COLO668 (cell line): Measurements from ENCODE around the gene PPARG.

ENCODE experiments used
- DNase-seq: peaks from one replicate; lab custom pipeline; 2025; ENCODE audit not compliant: unreplicated experiment; lab: John Stamatoyannopoulos, UW

The PPARG gene

GRCh38 chr3:12408984-12409683 lies 120.3 kb downstream of the PPARG start:
- DNase-seq, result no peak

- DNase-seq, result no peak
These were observed 121.1 kb downstream of the PPARG start for GRCh38 chr3:12409684-12410596.

DNA sequence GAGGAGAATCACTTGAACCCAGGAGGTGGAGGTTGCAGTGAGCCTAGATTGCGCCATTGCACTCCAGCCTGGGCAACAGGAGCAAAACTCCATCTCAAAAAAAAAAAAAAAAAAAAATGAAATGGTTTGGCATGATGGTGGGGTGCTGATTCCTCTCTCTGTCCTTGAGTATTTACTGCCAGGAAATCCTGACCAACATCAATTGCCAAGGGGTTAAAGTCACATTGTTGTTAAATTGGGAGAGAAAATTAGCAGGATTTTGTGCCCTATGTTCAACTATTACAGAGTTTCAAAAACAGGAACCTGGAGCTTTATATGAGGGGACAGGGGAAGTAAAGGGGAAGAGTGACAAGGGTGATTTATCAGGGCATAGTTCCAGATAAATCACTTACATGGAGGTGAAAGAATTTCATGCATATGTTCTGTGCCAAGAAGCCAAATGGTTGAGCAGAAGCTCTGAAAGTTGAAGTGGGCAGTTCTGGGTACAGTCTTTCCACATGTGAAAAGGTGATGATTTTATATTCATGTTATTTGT lies 124.9 kb downstream of the PPARG start:
- no peak for DNase-seq

- no peak for DNase-seq
These were observed 126.3 kb downstream of the PPARG start for GRCh38 chr3:12415014-12415680.

DNA sequence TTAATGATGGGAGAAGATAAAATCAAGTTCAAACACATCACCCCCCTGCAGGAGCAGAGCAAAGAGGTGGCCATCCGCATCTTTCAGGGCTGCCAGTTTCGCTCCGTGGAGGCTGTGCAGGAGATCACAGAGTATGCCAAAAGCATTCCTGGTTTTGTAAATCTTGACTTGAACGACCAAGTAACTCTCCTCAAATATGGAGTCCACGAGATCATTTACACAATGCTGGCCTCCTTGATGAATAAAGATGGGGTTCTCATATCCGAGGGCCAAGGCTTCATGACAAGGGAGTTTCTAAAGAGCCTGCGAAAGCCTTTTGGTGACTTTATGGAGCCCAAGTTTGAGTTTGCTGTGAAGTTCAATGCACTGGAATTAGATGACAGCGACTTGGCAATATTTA lies 127.9 kb downstream of the PPARG start:
- no peak for DNase-seq

- no peak for DNase-seq
These were observed 131.5 kb downstream of the PPARG start for GRCh38 chr3:12420393-12420792.

- no peak for DNase-seq
These were observed 132.3 kb downstream of the PPARG start for GRCh38 chr3:12421132-12421531.

GRCh38 chr3:12423131-12423530 lies 134.3 kb downstream of the PPARG start:
- DNase-seq, result no peak

GRCh38 chr3:12423918-12424630 lies 135.2 kb downstream of the PPARG start:
- no peak for DNase-seq

DNA sequence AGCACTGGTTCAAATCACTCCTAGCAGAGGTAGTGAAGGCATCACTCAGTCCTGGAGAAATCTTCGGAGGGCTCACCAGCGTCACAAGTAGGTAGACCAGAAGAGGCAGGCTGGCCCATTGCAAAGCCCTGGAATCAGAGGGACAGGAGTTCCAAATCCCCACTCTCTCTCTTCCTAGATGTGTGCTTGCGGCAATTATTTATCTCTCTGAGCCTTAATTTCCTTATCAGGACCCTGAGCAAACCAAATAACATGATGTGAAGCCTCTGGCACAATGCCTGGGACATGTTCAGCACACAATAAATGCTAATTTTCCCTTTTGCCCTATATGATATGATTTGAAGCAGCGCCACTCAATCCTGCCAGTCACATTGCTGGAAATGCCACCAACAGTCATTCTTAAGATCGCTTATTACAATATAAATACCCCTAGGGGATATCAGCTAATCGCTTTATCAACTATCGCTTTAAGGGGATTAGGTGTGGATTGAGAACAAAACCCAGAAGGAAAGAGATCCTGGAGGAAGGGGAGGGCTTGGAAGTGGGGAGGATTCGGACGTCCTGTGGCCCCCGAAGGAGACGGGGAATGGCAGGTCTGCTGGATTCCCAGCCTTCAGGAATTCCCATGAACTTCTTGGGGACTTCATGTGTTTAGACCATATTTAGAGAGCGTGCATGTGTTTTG lies 135.9 kb downstream of the PPARG start:
- no peak for DNase-seq

DNA sequence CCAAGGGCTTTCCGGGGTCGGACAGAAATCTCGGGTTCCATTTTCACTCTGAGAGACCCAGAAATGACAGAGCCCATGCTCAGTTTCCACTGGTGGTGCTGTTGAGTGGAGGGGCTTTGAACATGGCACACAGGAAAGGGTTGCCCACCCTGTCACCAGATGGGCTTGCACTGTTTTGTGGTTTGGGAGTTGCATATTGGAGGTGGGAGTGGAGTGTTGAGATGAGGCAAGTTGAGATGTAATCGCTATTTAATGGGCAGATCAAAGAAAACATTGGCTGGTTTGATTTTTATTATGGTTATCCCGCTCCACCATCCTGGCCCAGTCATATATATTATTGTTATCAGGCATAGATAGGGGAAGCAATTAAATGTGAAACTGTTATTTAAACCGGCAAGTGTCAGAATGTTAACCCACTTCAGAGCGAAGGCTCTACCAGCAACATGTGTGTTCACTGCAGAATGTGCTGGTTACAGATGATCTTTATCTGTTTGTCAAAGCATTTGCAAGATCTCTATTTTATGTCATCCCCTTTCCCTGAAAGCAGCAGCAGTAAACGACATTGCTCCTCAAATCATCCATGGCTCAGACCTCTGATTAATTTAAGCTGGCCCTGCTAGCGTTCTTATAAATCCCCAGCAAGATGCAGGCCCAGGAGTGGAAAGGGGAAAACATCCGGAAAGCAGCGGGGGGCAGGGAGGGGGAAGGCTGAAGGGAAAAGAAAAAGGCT lies 137.1 kb downstream of the PPARG start:
- DNase-seq, result no peak

GRCh38 chr3:12427551-12427950 lies 138.7 kb downstream of the PPARG start:
- no peak for DNase-seq

GRCh38 chr3:12428126-12428525 lies 139.3 kb downstream of the PPARG start:
- DNase-seq, result no peak

DNA sequence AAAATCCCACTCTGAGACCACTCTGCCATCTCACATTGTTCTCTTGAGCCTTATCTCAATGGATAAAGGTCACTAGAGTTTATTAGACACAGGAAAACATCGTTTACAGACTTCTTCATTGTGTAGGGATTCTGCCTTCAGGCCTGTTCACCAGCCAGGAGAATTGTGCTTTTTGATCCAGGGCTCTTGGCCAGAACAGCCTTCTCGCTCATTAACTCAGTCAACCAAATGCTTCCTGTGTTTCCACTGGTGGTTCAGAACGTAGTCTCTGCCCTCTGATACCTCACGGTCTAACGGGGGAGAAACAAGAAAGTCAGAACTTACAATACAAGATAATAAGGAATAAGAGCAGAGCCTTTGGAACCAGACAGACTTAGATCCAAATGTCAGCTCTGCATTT lies 141.2 kb downstream of the PPARG start:
- DNase-seq, result no peak

DNA sequence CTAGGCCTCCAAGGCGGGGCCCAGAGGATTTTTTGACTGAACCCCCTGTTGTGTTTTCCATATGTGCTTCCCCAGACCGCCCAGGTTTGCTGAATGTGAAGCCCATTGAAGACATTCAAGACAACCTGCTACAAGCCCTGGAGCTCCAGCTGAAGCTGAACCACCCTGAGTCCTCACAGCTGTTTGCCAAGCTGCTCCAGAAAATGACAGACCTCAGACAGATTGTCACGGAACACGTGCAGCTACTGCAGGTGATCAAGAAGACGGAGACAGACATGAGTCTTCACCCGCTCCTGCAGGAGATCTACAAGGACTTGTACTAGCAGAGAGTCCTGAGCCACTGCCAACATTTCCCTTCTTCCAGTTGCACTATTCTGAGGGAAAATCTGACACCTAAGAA lies 145.0 kb downstream of the PPARG start:
- DNase-seq, result no peak

GRCh38 chr3:12436514-12437220 lies 147.8 kb downstream of the PPARG start:
- DNase-seq, result no peak

DNA sequence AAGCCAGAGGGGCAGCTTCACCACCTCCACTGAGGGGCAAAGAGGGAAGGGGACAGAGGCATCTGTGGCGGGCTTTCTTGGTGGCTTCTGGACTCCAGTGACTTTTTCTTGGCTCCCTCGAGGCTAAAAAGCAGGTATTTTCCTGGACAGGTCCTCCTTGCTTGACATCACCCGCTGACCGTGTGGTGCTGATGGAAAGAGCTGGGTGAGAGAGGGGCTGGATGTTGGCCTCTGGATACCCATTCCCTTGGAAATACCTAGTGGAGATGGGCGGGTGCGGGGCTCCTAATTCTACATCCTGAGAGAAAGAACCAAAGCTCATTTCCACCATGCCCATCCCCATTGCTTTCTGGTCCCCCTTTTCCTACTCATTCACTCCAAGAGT lies 148.3 kb downstream of the PPARG start:
- no peak for DNase-seq

- DNase-seq, result no peak
These were observed 149.0 kb downstream of the PPARG start for GRCh38 chr3:12437861-12438260.

DNA sequence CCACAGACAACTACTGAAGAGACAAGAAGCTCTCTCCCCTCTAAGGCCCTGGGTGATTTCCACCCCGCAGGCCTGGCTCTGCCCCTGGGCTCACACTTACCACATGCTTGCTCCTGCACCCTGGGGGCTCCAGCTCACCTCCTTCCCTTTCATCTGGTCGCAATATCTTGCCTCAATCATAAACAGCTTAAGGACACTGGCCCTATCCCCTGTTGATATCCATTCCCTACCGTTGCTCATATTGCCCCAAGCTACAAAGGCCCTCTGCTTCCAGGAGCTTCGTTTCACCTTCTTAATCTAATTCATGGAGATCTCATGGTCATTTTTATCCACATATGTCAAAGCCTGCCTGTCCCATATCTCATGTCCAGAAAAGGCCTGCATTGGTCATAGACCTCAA lies 149.4 kb downstream of the PPARG start:
- no peak for DNase-seq
